HG03025 (cell line): ENCODE measurements around the gene PCBP3.

ENCODE experiments used
- ATAC-seq: cut with Tn5 transposase; IDR thresholded peaks from one replicate; pipeline ENCODE4 v1.9.1; 2021; ENCODE audit warnings: mild to moderate bottlenecking, moderate library complexity; ENCODE audit not compliant: unreplicated experiment, low FRiP score

The PCBP3 gene

DNA sequence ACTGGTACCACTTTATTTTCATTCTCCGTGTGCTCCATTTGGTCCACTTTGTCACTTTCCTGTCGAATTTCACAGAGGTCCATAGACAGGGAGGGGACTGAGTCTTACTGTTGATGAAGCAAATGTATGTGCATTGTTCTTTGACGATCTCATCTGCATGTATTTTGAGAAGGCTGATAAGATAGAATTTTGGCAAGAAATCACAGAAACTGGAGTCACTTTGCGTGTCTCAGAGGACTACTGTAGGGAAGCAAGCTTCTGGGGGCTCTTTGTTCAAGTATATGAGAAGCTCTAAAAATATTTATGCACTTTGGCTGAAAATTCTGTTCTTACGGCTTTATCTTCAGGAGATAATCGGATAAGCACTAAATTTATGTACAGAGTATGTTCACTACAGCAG is 78.1 kb downstream of the PCBP3 start:
- no peak for ATAC-seq

GRCh38 chr21:45723049-45723958 is 79.8 kb downstream of the PCBP3 start:
- no peak for ATAC-seq

- no peak for ATAC-seq
Measured at GRCh38 chr21:45724345-45724961, 80.9 kb downstream of the PCBP3 start.

DNA sequence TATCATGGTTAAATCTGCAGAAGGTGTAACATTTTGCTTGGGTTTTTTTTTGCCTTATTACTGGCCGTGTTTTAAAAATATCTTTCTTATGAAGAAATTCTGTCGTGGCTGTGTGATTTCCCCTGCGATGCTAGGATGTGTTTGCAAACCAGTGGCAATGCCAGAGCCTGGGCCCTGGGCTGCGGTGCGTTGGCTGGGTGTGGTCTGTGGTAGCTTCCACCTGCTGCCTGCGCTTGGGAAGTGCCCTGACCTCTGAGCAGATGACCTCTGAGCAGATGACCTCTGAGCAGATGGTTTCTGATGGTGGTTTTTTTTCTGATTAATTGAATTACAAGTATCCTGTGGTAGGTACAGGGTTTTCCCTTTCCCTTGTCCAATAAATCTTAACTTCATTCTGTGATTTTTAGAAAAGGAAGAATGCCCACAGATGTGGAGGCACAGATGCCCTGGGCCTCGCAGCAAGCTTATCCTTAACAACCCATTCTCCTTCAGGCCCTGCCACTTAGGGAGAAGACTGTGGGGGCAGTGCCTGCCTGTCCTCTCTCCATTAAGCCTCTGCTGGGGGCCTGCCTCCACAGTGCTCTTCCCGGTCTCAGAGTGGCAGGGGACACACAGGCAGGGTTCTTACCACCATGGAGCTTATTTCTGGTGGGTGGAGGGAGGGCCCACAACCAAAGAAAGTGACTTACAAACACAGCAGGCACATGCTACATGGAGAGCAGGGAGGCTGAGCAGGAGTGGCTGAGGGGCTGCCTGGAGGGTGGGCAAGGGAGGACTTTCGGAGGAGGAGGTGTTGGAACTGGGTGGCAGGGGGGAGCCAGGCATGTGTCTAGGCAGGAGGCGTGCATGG is 81.7 kb downstream of the PCBP3 start:
- no peak for ATAC-seq

GRCh38 chr21:45725844-45726200 is 82.3 kb downstream of the PCBP3 start:
- ATAC-seq, result no peak

DNA sequence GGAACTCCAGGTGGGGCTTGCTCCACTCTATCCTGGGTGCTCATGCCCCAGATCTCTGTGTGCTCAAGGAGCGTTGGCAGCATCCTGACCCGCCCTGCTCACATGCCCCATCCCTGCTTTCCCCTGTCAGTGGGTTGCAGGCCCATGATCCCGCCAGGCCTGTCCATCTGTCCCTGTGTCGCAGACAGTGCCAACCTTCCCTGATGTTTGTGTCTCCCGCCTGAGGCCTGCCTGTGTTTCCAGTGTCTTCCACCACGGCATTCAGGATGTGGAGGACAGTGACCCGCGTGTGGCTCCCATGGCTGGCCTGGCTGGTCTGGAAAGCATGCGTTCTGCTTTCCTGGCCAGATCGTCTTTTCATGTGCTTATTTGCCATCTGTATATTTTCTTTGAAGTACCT is 82.9 kb downstream of the PCBP3 start:
- ATAC-seq, result no peak

DNA sequence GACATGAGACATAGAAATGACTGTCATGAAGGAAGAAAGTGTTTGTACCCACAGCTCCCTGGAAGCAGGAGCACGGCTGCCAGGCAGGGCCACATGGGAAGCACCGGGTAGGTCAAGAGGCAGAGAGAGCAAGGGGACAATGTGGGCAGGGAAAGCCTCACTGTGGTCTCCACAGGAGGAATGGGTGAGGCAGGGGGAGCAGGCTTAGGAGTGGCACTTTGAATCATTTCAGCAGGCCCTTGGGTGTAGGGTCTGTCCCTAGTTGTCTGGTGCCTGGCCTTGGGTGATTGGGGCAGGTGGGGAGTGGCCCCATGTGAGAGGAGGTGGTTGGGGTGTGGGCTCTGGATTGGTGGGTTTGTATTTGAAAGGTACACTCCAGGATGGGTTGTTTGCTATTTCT is 83.9 kb downstream of the PCBP3 start:
- no peak for ATAC-seq

GRCh38 chr21:45735259-45736000 is 91.9 kb downstream of the PCBP3 start:
- ATAC-seq, result no peak

DNA sequence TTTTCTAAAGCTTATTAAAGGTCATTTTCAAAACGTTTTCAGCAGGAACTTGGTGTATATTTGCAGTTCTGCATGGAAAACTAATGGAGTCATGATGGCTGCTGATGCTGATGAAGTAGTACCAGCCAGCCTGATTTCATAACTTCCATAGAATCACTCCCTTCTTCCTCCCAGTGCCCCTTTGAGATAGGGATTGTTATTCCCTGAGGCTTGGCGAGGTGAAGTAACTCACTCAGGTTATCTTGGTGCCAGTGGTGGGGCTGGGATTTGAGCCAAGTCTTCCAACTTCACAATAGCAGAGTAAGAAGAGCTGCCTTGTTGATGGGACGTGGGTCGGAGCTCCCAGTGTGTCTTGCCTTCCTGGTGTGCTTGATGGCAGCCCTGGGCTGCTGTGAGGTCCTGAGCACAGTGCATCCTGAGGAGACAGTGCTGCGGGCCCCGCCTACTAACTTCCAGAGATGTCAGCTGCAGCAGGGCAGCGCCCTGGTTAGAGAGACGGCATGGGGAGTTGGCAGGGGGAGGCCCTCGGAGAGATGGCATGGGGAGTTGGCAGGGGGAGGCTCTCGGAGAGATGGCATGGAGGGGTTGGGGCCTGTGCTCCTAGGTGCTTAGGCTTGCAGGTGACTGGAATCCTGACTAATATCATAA is 92.6 kb downstream of the PCBP3 start:
- no peak for ATAC-seq

DNA sequence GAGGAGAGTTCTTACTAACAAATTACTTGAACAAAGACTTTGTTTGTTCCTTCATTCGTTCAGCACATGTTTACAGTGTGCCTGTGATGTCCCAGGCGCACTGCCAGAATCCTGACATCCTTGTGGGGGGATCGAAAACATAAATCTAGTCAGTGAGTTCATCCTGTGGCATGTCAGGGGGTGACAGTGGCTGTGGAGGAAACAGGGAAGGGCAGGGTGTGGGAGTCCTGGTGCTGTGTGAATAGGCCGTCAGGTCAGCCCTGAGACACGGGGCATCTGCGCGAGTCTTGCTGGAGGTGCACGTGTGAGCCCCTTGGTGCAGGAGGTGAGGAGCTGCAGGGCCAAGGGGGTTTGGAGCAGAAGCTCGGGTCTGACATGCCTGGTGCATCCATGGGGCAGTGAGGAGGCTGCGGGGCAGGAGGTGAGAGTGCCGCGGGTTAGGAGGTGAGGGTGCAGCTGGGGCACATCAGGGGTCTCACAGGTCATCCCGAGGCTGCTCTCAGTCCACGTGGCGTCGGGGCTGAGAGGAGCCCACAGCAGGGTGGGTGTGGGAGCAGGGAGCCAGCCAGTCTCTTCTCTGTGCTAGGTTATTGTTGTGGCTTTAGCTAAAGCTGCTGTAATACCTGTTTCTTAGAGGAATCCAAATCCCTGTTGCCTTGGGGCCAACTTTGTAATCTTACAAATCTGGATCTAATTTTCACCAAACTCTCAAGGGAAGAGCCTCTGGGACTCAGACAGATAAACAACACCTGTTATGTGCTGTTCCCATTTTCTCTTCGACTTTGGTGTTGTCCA is 93.4 kb downstream of the PCBP3 start:
- ATAC-seq, result no peak

DNA sequence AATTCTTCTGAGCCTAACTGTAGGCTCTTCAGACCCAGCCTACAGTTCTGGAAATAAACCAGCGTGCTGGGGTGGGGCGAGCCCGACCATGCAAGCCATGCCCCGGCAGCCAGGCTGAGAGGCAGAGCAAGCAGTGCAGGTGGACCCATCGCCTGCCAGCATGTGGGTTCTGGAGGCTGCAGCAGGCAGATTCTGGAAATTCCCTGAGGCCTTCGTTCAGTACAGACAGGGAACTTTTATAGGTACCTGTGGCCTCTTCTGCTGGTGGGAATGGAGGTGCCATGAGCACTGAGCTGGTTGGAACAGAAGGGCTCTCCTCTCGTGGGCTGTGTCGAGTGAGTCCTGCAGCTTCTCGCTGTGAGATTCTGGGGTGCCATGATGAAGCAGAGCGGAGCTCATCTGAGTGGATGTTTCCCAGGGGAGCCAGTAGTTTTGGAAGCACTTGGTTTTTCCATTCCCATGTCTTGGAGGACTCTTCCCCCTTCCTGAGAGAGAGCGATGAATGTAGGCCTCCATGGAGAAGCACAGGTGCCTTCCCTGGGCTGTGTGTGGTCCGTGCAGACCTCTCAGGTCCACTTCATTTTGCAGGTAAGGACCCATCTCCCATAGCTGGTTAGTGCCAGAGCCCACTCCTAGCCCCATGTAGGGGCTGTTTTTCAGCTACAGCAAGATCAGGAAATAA is 94.1 kb downstream of the PCBP3 start:
- ATAC-seq, result no peak

- no peak for ATAC-seq
Measured at GRCh38 chr21:45739218-45740087, 95.9 kb downstream of the PCBP3 start.

- ATAC-seq, result no peak
Measured at GRCh38 chr21:45740088-45740440, 96.5 kb downstream of the PCBP3 start.

- ATAC-seq, result no peak
Measured at GRCh38 chr21:45740491-45741357, 97.2 kb downstream of the PCBP3 start.

DNA sequence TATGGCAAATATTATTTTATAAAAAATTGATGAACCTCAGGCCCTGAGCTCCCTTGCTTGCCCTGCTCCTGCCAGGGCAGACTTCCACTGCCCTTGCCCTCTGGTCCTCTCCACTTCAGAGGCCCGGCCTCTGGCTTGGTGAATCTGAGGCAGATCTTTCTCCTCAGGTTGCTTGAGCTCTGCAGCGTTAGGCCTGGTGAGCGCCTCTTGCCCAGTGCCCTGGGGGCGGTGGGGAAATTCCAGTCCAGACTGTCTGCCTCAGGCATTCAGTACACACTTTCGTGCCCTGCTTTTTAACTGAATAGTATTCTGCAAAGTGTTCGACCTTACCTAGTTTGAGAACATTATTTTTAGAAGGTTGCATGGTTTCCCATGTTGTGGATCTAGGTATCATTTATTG is 98.2 kb downstream of the PCBP3 start:
- ATAC-seq, result no peak

DNA sequence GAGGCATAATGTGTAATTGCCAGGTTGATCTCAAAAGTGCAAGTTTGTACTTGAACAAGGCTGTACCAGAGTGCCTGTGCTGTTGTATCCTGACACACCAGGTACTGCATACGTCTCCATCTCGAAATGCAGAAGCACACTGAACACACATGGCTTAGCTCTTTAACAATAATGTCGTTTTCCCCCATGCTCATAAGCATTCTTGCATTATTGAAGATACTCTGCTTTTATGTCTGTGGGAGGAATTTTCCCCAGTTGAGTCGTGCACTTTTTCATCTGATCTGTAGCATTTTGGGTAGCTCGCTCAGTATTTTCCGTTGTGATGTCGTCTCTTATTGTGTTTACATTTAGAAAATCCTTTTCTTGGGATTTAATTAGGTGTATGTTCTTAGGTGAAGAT is 98.7 kb downstream of the PCBP3 start:
- ATAC-seq, result no peak

DNA sequence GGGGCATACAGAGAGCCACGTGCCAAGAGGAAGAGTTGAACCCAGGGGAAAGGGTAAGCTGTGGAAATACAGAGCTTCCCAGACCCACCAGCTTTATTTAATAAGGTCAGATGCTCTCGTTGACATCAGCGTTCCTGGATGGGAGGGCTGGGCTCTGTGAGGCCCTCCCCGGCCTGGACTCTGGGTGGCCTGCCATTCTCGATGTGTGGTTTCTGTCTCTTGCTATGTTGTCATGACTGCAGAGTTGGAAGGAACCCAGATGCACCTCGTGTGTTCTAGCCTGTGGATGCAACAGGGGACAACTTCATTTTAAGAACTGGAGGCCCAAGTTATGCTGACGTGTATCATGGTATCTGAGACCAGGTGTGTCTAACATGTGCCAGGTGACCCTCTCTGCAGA is 101.7 kb downstream of the PCBP3 start:
- no peak for ATAC-seq
